Activated CD4-positive, alpha-beta T cell treated with anti-CD3 and anti-CD28 coated beads, Interleukin-2, amount 10 ng/mL, durations not matched to agents 24 days and 14 days (primary cell): ENCODE data around the gene PLLP. TPM values are rescaled to one million over a fixed set of nuclear protein-coding genes. Genes with fewer than 3 reads are reported as not detected.

ENCODE experiments used
- DNase-seq: peaks from one replicate; pipeline ENCODE4 v3.0.0; 2022
- H3K27ac Mint-ChIP-seq: one replicate; pipeline ENCODE4 v1.8.0; 2022; ENCODE audit warnings: mild to moderate bottlenecking, mixed read lengths
- H3K27me3 Mint-ChIP-seq: one replicate; pipeline ENCODE4 v1.8.0; 2022; ENCODE audit warnings: mixed read lengths
- H3K36me3 Mint-ChIP-seq: one replicate; pipeline ENCODE4 v1.8.0; 2022; ENCODE audit warnings: low read depth, mild to moderate bottlenecking, mixed read lengths
- H3K4me1 Mint-ChIP-seq: one replicate; pipeline ENCODE4 v1.8.0; 2021; ENCODE audit warnings: mixed read lengths
- H3K4me3 Mint-ChIP-seq: one replicate; pipeline ENCODE4 v1.8.0; 2022; ENCODE audit warnings: mild to moderate bottlenecking, moderate library complexity, mixed read lengths
- H3K9me3 Mint-ChIP-seq: one replicate; pipeline ENCODE4 v1.8.0; 2021; ENCODE audit warnings: mixed read lengths
- intact Hi-C: fragments of 100-400 bp; cut with micrococcal nuclease; formaldehyde crosslinking; loops from one replicate; pipeline ENCODE4 v1.15.1; 2023
- total RNA-seq: library from RNA; stranded (reverse); gene quantifications from 2 replicates; pipeline ENCODE4 v1.2.3, GENCODE V29; 2022

Gene PLLP
- total RNA-seq, 1 donor from 2014 or later = not detected

GRCh38 chr16:57244767-57245471, 39.6 kb downstream of the PLLP start, which contains the start of gene ARL2BP:
ARL2BP (plus strand) TSS chr16:57245259; CDS start chr16:57245368, 109 bp downstream.
- Mint-ChIP-seq H3K27me3 (no peaks in the 10 kb centered on the region), H3K4me3 (peak within 1 kb of the TSS; percentile 91), H3K36me3 (peaks cover 24% of the 10 kb centered on the region), H3K27ac (peak within 1 kb of the TSS; percentile 95), H3K4me1 (peaks cover 14% of the 10 kb centered on the region), H3K9me3 (no peaks in the 10 kb centered on the region)
- intact Hi-C loops = loop anchor here (1.0 to 5.0 kb wide), 6 partner anchors 40 to 202 kb away; partner anchors contain the start of genes CIAPIN1, COQ9, PLLP and PSME3IP1
- DNase-seq = peak; percentile 99

GRCh38 chr16:57244463-57244766, 40.1 kb downstream of the PLLP start:
- H3K27ac Mint-ChIP-seq = peak overlapping the region; percentile 95
- no peaks in the 10 kb centered on the region for H3K9me3 Mint-ChIP-seq
- H3K4me1 Mint-ChIP-seq = peaks cover 14% of the 10 kb centered on the region
- DNase-seq = no peak
- no peaks in the 10 kb centered on the region for H3K27me3 Mint-ChIP-seq
- intact Hi-C loops = loop anchor here (1.0 to 2.0 kb wide), 2 partner anchors 40 to 203 kb away; partner anchors contain the start of genes CIAPIN1, COQ9 and PLLP
- H3K4me3 Mint-ChIP-seq = peak overlapping the region; percentile 91
- peaks cover 21% of the 10 kb centered on the region for H3K36me3 Mint-ChIP-seq

GRCh38 chr16:57242650-57243049, 41.8 kb downstream of the PLLP start:
- intact Hi-C loops = no loop called here
- Mint-ChIP-seq H3K9me3 (no peaks in the 10 kb centered on the region), H3K36me3 (peaks cover 26% of the 10 kb centered on the region), H3K4me1 (peaks cover 14% of the 10 kb centered on the region), H3K27ac (peak overlapping the region; percentile 10), H3K27me3 (no peaks in the 10 kb centered on the region), H3K4me3 (no peak overlapping the region)
- no peak for DNase-seq

- H3K4me1 Mint-ChIP-seq = peaks cover 16% of the 10 kb centered on the region
- H3K9me3 Mint-ChIP-seq = no peaks in the 10 kb centered on the region
- no peak overlapping the region for H3K4me3 Mint-ChIP-seq
- DNase-seq = no peak
- H3K27ac Mint-ChIP-seq = no peak overlapping the region
- intact Hi-C loops = no loop called here
- no peaks in the 10 kb centered on the region for H3K27me3 Mint-ChIP-seq
- H3K36me3 Mint-ChIP-seq = peaks cover 28% of the 10 kb centered on the region
Measured at GRCh38 chr16:57240851-57241250, 43.6 kb downstream of the PLLP start.

DNA sequence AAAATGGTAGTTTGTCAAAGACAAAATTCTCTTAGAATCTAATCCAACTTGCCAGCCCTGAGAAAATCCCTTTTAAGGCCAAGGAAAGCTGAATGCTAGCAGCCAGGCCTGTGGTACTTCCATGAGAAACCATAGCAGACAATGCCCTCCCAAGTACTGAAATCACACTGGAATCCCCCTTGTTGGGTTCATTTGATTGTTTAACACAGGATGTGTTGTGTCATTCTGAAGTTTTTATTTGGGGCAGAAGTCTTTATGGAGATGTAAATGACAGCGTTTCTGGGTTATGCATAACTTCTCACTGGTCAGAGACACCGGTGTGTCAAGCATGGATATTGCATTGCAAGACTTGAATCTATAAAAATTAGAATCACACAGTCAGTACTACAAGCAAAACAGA, 45.4 kb downstream of the PLLP start:
- Mint-ChIP-seq H3K27me3 (no peaks in the 10 kb centered on the region), H3K4me1 (peaks cover 5% of the 10 kb centered on the region), H3K36me3 (peaks cover 38% of the 10 kb centered on the region), H3K9me3 (no peaks in the 10 kb centered on the region), H3K27ac (no peak overlapping the region), H3K4me3 (no peak overlapping the region)
- DNase-seq = no peak
- intact Hi-C loops = no loop called here

DNA sequence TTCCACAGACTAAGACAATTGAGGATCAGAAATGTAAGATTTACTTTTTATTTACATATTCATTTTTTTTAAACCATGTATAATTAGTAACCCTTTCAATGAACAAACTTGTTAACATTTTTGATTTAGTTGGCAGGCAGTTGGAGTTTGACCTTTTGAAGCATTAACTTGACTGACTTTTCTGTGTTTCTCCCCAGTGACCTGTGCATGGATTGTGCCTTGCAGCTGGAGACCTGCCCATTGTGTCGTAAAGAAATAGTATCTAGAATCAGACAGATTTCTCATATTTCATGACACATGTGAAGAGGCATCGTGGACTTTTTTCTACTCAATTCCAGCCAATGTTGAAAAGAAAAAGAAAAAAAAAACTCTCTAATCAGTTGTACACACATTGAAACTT, 45.8 kb downstream of the PLLP start:
- no peaks in the 10 kb centered on the region for H3K27me3 Mint-ChIP-seq
- H3K4me1 Mint-ChIP-seq = peaks cover 4% of the 10 kb centered on the region
- no peak overlapping the region for H3K4me3 Mint-ChIP-seq
- no peak overlapping the region for H3K27ac Mint-ChIP-seq
- intact Hi-C loops = no loop called here
- no peaks in the 10 kb centered on the region for H3K9me3 Mint-ChIP-seq
- DNase-seq = no peak
- peaks cover 42% of the 10 kb centered on the region for H3K36me3 Mint-ChIP-seq

GRCh38 chr16:57236022-57236350, 48.5 kb downstream of the PLLP start:
- Mint-ChIP-seq H3K36me3 (peaks cover 53% of the 10 kb centered on the region), H3K4me1 (peaks cover 4% of the 10 kb centered on the region), H3K27ac (no peak overlapping the region), H3K27me3 (no peaks in the 10 kb centered on the region), H3K9me3 (no peaks in the 10 kb centered on the region), H3K4me3 (no peak overlapping the region)
- intact Hi-C loops = no loop called here
- DNase-seq = no peak

DNA sequence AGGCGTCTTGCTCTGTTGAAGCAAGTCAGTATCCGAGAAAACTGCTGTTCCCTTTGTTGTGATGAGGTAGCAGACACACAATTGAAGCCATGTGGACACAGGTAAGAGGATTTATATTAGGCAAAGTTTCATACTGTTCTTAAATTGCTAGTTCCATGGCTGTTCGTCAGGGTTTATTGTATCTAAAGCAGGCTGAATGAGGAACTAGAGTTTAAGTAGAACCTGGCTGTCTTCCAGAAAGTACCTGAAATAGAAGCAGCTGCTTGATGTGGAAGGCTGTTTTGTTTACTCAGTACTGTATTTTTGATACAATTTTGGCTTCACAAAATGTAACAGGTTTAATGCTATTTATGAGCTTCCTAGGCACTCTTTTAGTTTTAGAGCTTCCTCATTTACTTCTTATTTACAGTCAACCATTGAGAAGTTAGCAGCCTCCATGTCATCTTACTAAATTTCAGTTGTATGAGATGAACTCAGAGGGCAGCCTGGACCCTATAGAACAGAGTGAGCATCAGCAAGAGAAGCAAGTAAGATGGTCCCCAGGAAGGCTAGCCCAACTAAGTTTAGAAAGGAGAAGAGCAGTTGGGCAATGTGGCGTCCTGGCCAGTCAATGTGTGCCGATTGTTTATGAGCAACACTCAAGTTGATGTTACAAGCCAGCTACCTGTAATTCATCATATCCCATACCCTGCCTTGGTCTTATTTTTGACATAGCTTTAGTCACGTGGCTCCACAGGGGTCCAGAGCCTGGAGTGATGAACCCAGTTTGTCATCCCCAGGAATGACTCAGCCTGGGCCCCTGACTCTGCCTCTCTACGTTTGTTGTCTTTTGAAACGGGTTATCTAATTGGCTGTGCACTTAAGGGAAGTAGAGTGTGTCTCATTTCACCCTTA, 49.1 kb downstream of the PLLP start:
- intact Hi-C loops = no loop called here
- DNase-seq = no peak
- Mint-ChIP-seq H3K4me1 (peaks cover 4% of the 10 kb centered on the region), H3K27me3 (no peaks in the 10 kb centered on the region), H3K4me3 (no peak overlapping the region), H3K9me3 (no peaks in the 10 kb centered on the region), H3K27ac (no peak overlapping the region), H3K36me3 (peaks cover 57% of the 10 kb centered on the region)

DNA sequence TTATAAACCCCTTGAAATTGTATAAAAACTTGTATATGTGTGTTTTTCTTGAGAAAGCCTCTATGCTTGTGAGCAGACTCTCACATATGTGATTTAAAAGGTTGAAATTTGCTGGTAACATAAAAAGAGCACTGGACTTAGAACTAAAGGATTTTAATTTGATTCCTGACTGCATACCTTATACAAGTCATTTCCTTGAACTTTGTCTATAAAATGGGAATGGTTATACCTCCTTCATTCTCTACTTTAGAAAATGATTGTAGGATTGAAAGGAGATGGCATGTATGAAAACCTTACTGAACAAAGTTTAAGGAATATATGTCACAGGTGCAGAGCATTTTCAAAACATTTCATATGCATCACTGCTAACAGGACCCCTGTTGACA, 49.8 kb downstream of the PLLP start:
- Mint-ChIP-seq H3K27ac (no peak overlapping the region), H3K27me3 (no peaks in the 10 kb centered on the region), H3K4me1 (peaks cover 4% of the 10 kb centered on the region), H3K36me3 (peaks cover 57% of the 10 kb centered on the region), H3K9me3 (no peaks in the 10 kb centered on the region), H3K4me3 (no peak overlapping the region)
- DNase-seq = no peak
- intact Hi-C loops = no loop called here

DNA sequence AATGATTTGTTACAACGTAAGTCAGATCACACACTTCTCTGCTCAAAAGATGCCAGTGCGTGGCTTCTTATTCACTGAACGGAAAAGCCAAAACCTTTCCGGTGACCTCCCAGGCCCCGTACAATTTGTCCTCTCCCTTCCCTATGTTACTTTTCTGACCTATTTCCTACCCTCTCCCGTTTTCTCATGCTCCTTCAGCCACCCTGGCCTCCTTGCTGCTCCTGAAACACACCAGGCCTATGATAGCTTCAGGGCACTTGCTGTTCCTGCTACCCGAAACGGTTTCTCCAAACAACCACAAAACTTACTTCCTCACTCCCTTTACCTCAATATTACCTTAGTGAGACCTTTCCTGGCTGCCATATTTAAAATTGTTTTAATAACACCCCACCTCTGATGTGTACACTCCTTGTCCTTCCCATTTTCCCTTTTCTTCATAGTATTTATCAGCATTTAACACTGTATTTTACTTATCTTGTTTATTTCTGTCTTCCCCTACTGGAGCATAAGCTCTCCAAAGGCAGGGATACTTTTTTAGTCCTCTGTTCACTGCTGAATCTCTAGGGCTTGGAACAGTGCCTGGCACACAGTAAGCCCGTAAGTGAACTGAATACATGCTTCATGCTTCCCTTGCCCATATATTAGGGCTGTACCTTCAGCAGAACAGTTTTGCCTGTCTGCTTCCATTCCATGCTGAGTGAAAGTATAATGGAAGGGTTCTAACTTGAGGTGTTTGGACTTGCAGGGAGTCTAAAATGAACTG, 50.3 kb downstream of the PLLP start:
- Mint-ChIP-seq H3K27me3 (no peaks in the 10 kb centered on the region), H3K9me3 (no peaks in the 10 kb centered on the region), H3K4me1 (peaks cover 4% of the 10 kb centered on the region), H3K4me3 (no peak overlapping the region), H3K36me3 (peaks cover 54% of the 10 kb centered on the region), H3K27ac (no peak overlapping the region)
- intact Hi-C loops = no loop called here
- no peak for DNase-seq

DNA sequence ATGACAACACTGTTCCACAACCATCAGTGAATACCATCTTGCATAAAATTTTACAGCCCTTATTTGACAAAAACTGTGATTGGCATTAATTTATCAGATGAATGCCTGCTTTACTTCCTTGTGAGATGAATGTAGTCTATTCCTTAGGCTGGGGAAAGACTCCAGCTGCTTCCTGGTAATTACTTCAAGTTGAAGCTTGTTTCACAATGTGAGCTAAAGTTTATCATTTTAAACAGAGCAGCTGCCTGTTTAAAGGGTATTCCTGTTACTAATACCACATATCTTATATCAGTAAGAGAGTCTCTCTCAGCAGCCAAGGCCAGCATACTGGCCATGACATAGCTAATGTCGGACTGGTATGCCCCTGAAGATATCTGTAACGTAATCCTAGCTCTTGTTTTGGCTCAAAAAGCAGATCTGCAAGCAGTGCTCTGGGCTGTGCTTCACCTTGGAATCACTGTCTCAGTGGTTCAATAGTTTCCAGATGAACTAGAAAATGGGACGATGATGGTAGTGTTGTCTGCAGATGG, 52.6 kb downstream of the PLLP start:
- intact Hi-C loops = no loop called here
- DNase-seq = no peak
- Mint-ChIP-seq H3K4me1 (peaks cover 4% of the 10 kb centered on the region), H3K36me3 (peaks cover 56% of the 10 kb centered on the region), H3K27me3 (no peaks in the 10 kb centered on the region), H3K27ac (no peak overlapping the region), H3K4me3 (no peak overlapping the region), H3K9me3 (no peaks in the 10 kb centered on the region)

- H3K27me3 Mint-ChIP-seq = no peaks in the 10 kb centered on the region
- peaks cover 52% of the 10 kb centered on the region for H3K36me3 Mint-ChIP-seq
- H3K27ac Mint-ChIP-seq = no peak overlapping the region
- intact Hi-C loops = no loop called here
- no peak for DNase-seq
- H3K4me3 Mint-ChIP-seq = no peak overlapping the region
- H3K4me1 Mint-ChIP-seq = no peaks in the 10 kb centered on the region
- H3K9me3 Mint-ChIP-seq = no peaks in the 10 kb centered on the region
Measured at GRCh38 chr16:57229079-57229478, 55.4 kb downstream of the PLLP start.

DNA sequence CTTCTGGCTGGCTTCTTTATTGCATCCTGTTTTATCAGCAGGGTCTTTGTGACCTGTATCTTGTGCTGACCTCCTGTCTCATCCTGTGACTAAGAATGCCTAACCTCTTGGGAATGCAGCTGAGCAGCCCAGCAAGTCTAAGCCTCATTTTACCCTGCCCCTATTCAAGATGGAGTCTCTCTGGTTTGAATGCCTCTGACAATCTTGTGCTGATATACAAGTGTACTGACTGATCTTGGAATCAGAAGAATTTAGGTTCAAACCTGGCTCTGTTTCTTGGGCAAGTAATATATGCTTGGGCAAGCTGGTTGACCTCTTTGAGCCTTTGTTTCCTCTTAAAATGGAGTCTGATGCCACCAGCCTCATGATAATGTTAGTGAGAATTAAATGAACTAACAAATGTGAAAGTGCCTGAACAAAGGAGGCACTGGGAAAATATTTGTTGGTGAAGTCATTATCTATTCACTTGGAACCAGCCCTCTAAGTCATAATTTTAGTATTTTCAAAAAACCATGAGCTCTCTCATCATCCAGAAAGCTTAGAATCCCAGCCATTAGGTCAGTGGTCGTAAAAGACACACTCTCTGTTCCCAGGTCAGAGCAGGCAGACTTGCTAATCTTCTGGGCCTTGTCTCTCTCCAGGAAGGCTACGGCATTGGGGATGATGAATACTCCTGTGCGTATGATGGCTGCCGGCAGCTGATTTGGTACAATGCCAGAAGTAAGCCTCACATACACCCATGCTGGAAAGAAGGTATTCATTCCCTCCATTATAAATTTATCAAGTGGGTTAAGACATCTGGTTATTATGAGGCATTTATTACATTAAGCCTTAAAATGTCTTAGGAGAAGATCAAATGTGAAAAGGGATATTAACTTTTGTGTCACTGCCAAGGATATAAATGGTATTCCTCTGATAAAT, 57.5 kb downstream of the PLLP start:
- peaks cover 56% of the 10 kb centered on the region for H3K36me3 Mint-ChIP-seq
- no peaks in the 10 kb centered on the region for H3K9me3 Mint-ChIP-seq
- H3K27me3 Mint-ChIP-seq = no peaks in the 10 kb centered on the region
- H3K27ac Mint-ChIP-seq = no peak overlapping the region
- H3K4me1 Mint-ChIP-seq = no peaks in the 10 kb centered on the region
- no peak for DNase-seq
- H3K4me3 Mint-ChIP-seq = no peak overlapping the region
- intact Hi-C loops = no loop called here
